Panc1 (cell line): ENCODE measurements around the gene AKAP12. TPM values are rescaled to one million over a fixed set of nuclear protein-coding genes. Genes with fewer than 3 reads are reported as not detected.

Experiments used
- ATAC-seq: fragments of 200-7000 bp; cut with Tn5 transposase; 2 replicates; pipeline ENCODE4 v1.9.1; 2020; ENCODE audit warnings: mild to moderate bottlenecking, moderate library complexity
- BruUV-seq: library from RNA; stranded (reverse); fragments of 400-500 nt; replicated peaks from 2 replicates; lab custom pipeline; 2021; lab: Mats Ljungman, UMichigan
- CTCF ChIA-PET: fragments of 300-600 bp; sonication (Branson Sonifier 250); formaldehyde crosslinking; loops from one replicate; lab custom pipeline; 2022; ENCODE audit warnings: antibody characterized with exemption; lab: Charles Lee
- POLR2A ChIA-PET: fragments of 300-600 bp; sonication (Branson Sonifier 250); formaldehyde crosslinking; loops from one replicate; lab custom pipeline; 2022; ENCODE audit warnings: antibody characterized with exemption; lab: Charles Lee
- DNase-seq: peaks from one replicate; pipeline ENCODE4 v3.0.0-alpha.2; 2010; ENCODE audit warnings: low read depth, low spot score
- H3K27ac ChIP-seq: 2 replicates; pipeline ENCODE4 v1.5.1; 2011; ENCODE audit warnings: mild to moderate bottlenecking, low read length, inconsistent platforms
- H3K27me3 ChIP-seq: fragments of 200-500 bp; sonication (Bioruptor generic); 2 replicates; pipeline ENCODE4 v1.6.0; 2014; ENCODE audit warnings: low read length, inconsistent platforms; ENCODE audit not compliant: control insufficient read depth, insufficient read depth
- H3K36me3 ChIP-seq: fragments of 200-500 bp; sonication (Bioruptor generic); 2 replicates; pipeline ENCODE4 v1.5.1; 2014; ENCODE audit warnings: inconsistent platforms, mild to moderate bottlenecking, low read length, moderate library complexity; ENCODE audit not compliant: control insufficient read depth, insufficient read depth
- H3K4me1 ChIP-seq: 2 replicates; pipeline ENCODE4 v1.5.1; 2011; ENCODE audit warnings: inconsistent platforms, mild to moderate bottlenecking, low read length, moderate library complexity; ENCODE audit not compliant: control insufficient read depth, insufficient read depth
- H3K4me3 ChIP-seq, 2 experiments: 2 replicates each; pipeline ENCODE4 v1.5.1; 2011 to 2012; ENCODE audit warnings: low read depth in 2 of 2, low read length in 2 of 2, mild to moderate bottlenecking in 2 of 2, inconsistent platforms in 1 of 2, moderate library complexity in 1 of 2
- H3K9me3 ChIP-seq: fragments of 200-500 bp; sonication (Bioruptor generic); 2 replicates; pipeline ENCODE4 v1.5.1; 2014; ENCODE audit warnings: low read depth, mild to moderate bottlenecking, inconsistent platforms, low read length, moderate library complexity; ENCODE audit not compliant: control insufficient read depth, insufficient read depth
- CTCF ChIP-seq: fragments of 450-650 bp; IDR thresholded peaks from 2 replicates; pipeline ENCODE4 v1.5.1; 2017; ENCODE audit warnings: mild to moderate bottlenecking
- POLR2AphosphoS5 ChIP-seq: IDR thresholded peaks from 2 replicates; pipeline ENCODE4 v1.6.1; 2012; ENCODE audit warnings: mild to moderate bottlenecking, low read depth, low read length, moderate library complexity
- REST ChIP-seq, 2 experiments: IDR thresholded peaks; 2 replicates each; pipeline ENCODE4 v1.6.1; 2011 to 2012; ENCODE audit warnings: low read depth in 2 of 2, control low read depth in 1 of 2, low read length in 1 of 2, mild to moderate bottlenecking in 1 of 2, moderate library complexity in 1 of 2; ENCODE audit not compliant: insufficient read depth in 1 of 2
- SIN3A ChIP-seq: IDR thresholded peaks from 2 replicates; pipeline ENCODE4 v1.6.1; 2012; ENCODE audit warnings: low read depth, mild to moderate bottlenecking, low read length, moderate library complexity, borderline replicate concordance; ENCODE audit not compliant: insufficient read depth
- TCF7L2 ChIP-seq: IDR thresholded peaks from 2 replicates; pipeline ENCODE4 v1.6.1; 2011; ENCODE audit warnings: mild to moderate bottlenecking, low read depth, low read length, inconsistent platforms
- in situ Hi-C: cut with HindIII; loops from 2 replicates; pipeline ENCODE4 v1.10.0; 2016; ENCODE audit warnings: low sequenced_read_pairs, low pct_unique_long_range_greater_than_20kb
- intact Hi-C: fragments of 100-400 bp; cut with micrococcal nuclease; formaldehyde crosslinking; loops from one replicate; pipeline ENCODE4 v1.10.0; 2022; ENCODE audit not compliant: unreplicated experiment
- total RNA-seq: library from RNA; stranded (reverse); gene quantifications from one replicate; pipeline ENCODE4 v1.2.1, GENCODE V29; 2021; ENCODE audit not compliant: unreplicated experiment

The AKAP12 gene
- total RNA-seq, 1 experiment from 2014 or later: 267 TPM

- ChIA-PET CTCF (no interaction called here), POLR2A (no interaction called here)
- Histone ChIP-seq H3K36me3 (0 out of 2 replicates have a peak, but pooled peaks cover 2% of the 10 kb centered on the region), H3K27me3 (no peaks in the 10 kb centered on the region), H3K27ac (no peak overlapping the region), H3K4me1 (peaks cover 10% of the 10 kb centered on the region), H3K4me3 (no peak overlapping the region), H3K9me3 (no peaks in the 10 kb centered on the region)
- intact Hi-C loops: no loop called here
- no TSS peak for BruUV-seq
- TF ChIP-seq TCF7L2 (no peak), REST (IDR thresholded peaks at IDR 0.05; ENCODE audit: insufficient read depth in 1 of 2, low read depth in 2 of 2, low read length in 1 of 2) (no peak), CTCF (no peak), SIN3A (no peak), POLR2AphosphoS5 (no peak)
- in situ Hi-C loops: no loop called here
- no peak for DNase-seq
- ATAC-seq: no peak
These were observed 136.1 kb downstream of the AKAP12 start for GRCh38 chr6:151375833-151376232.

GRCh38 chr6:151376440-151376839 lies 136.7 kb downstream of the AKAP12 start:
- POLR2A ChIA-PET: interaction anchor here (0.6 kb wide), 1 partner anchor 327 kb away, joined by 13 read pairs; no protein-coding TSS in a partner anchor
- no peak for DNase-seq
- Histone ChIP-seq H3K4me3 (no peak overlapping the region), H3K36me3 (no peaks in the 10 kb centered on the region), H3K4me1 (peaks cover 10% of the 10 kb centered on the region), H3K27me3 (no peaks in the 10 kb centered on the region), H3K9me3 (no peaks in the 10 kb centered on the region), H3K27ac (no peak overlapping the region; the same call in 1 of the 2 replicates)
- TF ChIP-seq REST (IDR thresholded peaks at IDR 0.05; ENCODE audit: insufficient read depth in 1 of 2, low read depth in 2 of 2, low read length in 1 of 2) (no peak), SIN3A (no peak), CTCF (no peak), TCF7L2 (no peak), POLR2AphosphoS5 (no peak)
- intact Hi-C loops (no loop called here), in situ Hi-C loops (no loop called here)
- CTCF ChIA-PET: no interaction called here
- no TSS peak for BruUV-seq
- no peak for ATAC-seq
